Fibroblast of villous mesenchyme (primary cell): ENCODE measurements around the gene DYDC2. TPM values are rescaled to one million over a fixed set of nuclear protein-coding genes. Genes with fewer than 3 reads are reported as not detected.

Source experiments
- DNase-seq: peaks from one replicate; pipeline ENCODE4 v3.0.0-alpha.2; 2010; ENCODE audit warnings: low read depth
- H3K4me3 ChIP-seq: 2 replicates; pipeline ENCODE4 v1.5.1; 2011; ENCODE audit warnings: low read depth, mild to moderate bottlenecking, low read length
- CTCF ChIP-seq: IDR thresholded peaks from 2 replicates; pipeline ENCODE4 v1.5.1; 2012; ENCODE audit warnings: low read depth, mild to moderate bottlenecking, low read length; ENCODE audit not compliant: insufficient read depth
- total RNA-seq: library from RNA; depleted of rRNA; stranded (reverse); fragments of >200 nt; gene quantifications from 2 replicates; pipeline ENCODE4 v1.2.3, GENCODE V29; 2012

DYDC2 gene
- total RNA-seq, 1 donor: not detected

GRCh38 chr10:80382989-80383388 is 26.4 kb downstream of the DYDC2 start:
- peak; percentile 60 for DNase-seq

GRCh38 chr10:80390740-80391139 is 34.2 kb downstream of the DYDC2 start:
- H3K4me3 ChIP-seq: no peak overlapping the region
- TF ChIP-seq CTCF: no peak
- DNase-seq: no peak

More at GRCh38 chr10:80382989-80383388, 26.4 kb downstream of the DYDC2 start:
- peak; percentile 68 for TF ChIP-seq CTCF
- H3K4me3 ChIP-seq: no peak overlapping the region

GRCh38 chr10:80392250-80392649 is 35.7 kb downstream of the DYDC2 start:
- no peak overlapping the region for H3K4me3 ChIP-seq
- no peak for TF ChIP-seq CTCF
- DNase-seq: peak; percentile 66

- TF ChIP-seq CTCF: no peak
- DNase-seq: no peak
- no peak overlapping the region for H3K4me3 ChIP-seq
Measured at GRCh38 chr10:80394358-80394916, 37.9 kb downstream of the DYDC2 start.

GRCh38 chr10:80397014-80397413 is 40.4 kb downstream of the DYDC2 start:
- no peak for DNase-seq

GRCh38 chr10:80400136-80400804 is 43.7 kb downstream of the DYDC2 start:
- H3K4me3 ChIP-seq: no peak overlapping the region
- DNase-seq: no peak
- no peak for TF ChIP-seq CTCF

More at GRCh38 chr10:80397014-80397413, 40.4 kb downstream of the DYDC2 start:
- no peak overlapping the region for H3K4me3 ChIP-seq
- TF ChIP-seq CTCF: no peak
